ENCODE data around the gene PRDX6.
"Not testable (repeated sequence)": the region's sequence is repeated elsewhere in the genome, so short reads cannot be mapped to it uniquely, and the experiment has no call there.

The PRDX6 gene

GRCh38 chr1:173502104-173502503 is 25.0 kb downstream of the PRDX6 start:
- no peak for DNase-seq

DNA sequence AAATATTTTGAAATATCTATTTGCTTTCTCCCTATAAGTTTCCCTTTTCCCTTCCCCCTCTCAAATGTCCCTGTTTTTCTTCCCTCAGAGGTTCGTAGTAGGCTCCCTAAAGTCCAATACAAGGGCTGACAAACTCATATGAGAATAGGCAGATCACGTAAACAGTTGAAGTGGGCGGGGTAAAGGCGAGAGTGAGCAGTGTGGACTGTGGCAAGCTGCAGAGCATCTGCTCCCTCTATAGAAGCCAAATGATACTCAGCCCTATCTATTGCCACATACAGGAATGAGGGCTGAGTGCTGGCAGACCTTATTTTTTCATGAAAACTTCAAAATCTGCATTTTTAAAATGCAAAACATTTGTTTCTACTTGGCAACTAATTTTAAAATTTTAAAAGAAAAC is 26.3 kb downstream of the PRDX6 start:
- DNase-seq, result no peak

DNA sequence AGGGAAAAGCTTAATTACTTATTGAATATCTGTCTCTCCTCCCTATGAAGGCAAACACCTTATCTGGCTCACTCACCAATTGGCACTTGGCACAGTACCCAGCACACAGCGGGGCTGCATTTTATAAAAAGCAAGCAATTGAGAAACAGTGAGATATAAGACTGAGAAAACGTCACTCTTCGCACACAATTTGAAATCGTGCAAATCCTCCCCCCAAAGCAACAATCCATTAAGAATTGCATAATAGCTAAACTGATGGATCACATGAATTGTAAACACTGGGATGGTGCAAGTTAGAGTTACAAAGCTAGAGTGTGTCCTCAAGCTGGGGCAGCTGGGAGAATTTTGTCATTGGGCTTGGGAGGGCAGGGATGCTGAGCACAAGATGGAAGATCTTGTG is 27.1 kb downstream of the PRDX6 start:
- DNase-seq, result no peak

DNA sequence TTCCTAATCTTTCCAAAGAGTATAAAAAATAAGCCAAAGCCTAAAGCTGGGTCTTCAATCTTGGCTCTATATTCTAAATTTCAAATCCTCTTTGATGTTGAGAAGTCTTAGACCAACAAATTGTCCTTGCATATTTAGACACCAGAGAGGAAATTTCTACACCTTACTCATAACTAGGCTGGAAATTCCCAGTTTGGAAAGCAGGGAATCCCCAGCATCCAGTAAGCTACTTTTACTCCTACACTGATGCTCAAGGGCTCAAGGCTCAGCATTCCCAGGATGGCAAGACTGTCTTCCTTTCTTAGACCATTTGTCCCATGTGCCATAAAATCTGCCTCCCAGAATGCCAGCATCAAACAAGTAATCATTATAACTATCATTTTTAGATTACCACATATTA is 28.3 kb downstream of the PRDX6 start:
- no peak for DNase-seq

DNA sequence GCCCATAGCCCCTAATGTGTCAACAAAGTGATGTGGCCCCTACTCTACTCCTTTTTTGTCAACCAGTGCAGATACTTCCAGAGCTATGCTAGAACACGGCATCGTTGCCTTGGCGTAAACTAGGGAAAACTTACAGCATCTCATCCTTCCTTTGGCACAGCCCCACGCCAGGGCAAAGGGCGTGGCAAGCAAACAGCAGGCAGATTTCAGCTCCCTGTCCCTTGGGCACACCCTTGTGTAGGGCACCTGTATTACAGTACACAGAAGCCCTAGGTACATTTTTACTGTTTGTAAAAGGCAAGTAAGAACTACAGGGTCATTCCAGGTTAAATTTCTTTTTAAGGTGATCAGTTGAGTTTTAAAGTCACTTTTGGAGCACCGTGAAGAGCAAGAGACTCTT is 29.3 kb downstream of the PRDX6 start:
- peak; percentile 2 for DNase-seq

DNA sequence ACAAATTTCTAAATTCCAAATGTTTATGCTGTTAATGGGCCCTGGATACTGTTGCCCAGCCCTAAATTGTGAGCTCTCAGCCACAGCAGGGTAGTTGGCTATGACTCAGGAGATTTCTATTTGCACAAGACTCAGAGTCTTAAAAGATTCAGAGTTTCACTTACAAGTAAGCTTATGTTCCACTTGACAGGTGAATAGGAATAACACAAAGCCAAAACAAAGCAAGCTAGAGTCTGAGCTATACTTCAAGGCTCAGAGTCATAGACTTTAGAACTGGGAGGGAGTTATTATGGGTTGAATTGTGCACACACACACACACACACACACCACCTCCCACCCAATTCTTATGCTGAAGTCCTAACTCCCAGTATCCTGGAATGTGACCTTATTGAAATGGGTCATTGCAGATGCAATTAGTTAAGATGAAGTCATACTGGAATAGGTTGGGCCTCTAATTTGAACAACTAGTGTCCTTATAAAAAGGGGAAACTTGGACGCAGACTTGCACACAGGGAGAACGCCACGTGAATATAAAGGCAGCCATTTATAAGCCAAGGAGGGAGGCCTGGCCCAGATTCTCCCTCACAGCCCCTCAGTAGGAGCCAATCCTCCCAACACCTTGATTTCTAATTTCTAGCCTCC is 30.2 kb downstream of the PRDX6 start:
- no peak for DNase-seq

- no peak for DNase-seq
Measured at GRCh38 chr1:173507847-173508209, 30.7 kb downstream of the PRDX6 start.

- DNase-seq, result no peak
Measured at GRCh38 chr1:173508541-173508940, 31.4 kb downstream of the PRDX6 start.

GRCh38 chr1:173509797-173510196 is 32.7 kb downstream of the PRDX6 start:
- DNase-seq, result no peak

- not testable (repeated sequence) for DNase-seq
Measured at GRCh38 chr1:173514503-173514902, 37.4 kb downstream of the PRDX6 start.

DNA sequence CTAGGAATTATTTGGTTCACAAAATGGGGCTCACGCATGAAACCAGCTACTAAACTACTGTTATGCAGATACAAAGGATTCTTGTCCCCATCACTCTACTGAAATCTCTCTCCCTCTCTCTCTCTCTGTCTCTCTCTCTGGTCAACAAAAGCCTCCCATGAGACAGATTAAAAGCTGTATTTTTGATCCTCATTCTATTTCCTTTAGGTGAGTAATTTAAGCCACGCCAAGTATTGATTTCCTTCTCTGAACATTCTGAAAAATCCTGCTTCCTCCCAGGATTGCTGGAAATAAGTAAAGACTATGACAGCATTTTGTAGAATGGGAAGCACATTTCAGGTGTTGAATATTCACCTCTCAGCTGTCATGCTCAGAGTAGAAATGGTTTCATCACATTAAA is 43.7 kb downstream of the PRDX6 start:
- DNase-seq, result no peak

DNA sequence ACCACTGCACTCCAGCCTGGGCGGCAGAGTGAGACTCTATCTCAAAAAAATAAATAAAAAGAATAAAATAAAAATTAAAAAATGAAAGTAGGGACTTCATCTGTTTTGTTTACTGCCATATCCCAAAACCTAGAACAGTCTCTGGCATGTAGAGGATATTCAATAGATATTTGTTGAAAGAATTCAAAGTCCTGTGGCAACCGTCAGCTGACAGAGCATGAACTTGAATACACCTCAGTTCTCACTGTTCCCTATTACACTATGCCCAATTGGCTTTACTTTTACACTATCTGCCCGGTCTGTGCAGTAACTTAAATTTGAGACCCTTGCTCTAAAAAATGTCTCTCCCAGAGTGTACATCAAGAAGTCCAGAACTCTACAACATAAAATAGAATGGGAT is 46.2 kb downstream of the PRDX6 start:
- DNase-seq, result no peak

DNA sequence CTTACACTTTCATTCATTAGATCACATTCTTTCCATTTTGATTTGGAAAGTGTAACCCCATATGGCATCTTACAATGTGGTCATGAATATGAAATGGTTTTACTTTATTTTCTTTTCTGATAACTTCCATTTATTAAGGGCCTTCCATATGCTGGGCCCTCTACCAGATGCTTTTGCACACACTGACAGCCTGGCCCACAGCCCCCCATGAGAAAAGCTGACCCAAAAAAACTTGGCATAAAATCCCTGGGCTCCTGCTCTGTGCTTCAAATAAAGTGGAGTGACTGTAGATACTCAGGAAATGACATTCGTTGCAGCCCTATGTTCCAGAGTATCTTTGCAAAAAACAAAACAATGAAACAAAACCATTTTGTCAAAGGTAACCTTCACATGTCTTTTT is 48.8 kb downstream of the PRDX6 start:
- DNase-seq, result no peak

DNA sequence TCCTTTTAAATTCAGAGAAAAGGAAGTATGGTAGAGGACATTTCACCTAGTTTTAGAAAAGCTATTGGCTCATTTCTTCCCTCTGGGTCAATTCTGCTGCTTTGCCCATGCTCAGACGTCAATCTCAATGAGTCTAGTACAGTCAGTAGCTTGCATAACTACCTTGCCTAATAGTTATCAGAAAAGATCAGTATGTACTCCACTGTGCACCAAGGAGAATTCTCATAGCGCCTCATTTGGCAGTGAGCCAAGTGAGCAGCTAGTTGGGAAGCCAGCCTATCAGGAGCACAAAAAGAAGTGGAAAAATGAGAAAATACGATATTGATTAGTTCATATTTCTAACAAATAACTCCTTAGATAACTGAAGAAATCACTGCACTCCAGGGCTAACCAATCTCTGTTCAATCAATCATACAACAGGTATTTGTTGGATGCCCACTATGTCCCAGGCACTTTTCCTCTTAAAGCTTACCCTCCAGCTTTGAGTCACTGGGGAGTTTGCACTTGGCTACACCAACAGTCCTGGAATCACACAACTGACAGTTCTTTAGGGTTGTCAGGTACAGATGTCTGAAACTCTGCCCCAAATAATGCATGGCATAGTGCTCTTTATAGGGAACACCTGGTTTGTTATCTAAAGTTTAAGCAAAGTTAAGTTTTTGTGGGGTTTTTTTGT is 50.2 kb downstream of the PRDX6 start:
- peak; percentile 6 for DNase-seq

GRCh38 chr1:173529106-173529505 is 52.0 kb downstream of the PRDX6 start:
- DNase-seq, result no peak

- DNase-seq, result no peak
Measured at GRCh38 chr1:173530795-173531693, 53.9 kb downstream of the PRDX6 start.

GRCh38 chr1:173532237-173532636 is 55.1 kb downstream of the PRDX6 start:
- peak; percentile 47 for DNase-seq

GRCh38 chr1:173536223-173536622 is 59.1 kb downstream of the PRDX6 start:
- no peak for DNase-seq
